Fibroblast of skin of left quadriceps (primary cell): ENCODE measurements around the gene SUCLG2.
"Not testable (repeated sequence)": the region's sequence is repeated elsewhere in the genome, so short reads cannot be mapped to it uniquely, and the experiment has no call there.

Experiments used
- DNase-seq, 2 experiments: peaks; one replicate each; pipeline ENCODE4 v3.0.0-alpha.2; 2013; ENCODE audit warnings: low read depth in 2 of 2

SUCLG2 gene

GRCh38 chr3:67561266-67561665 is 93.1 kb downstream of the SUCLG2 start:
- no peak for DNase-seq

- DNase-seq = no peak
Observed at GRCh38 chr3:67559029-67559605, 95.3 kb downstream of the SUCLG2 start.

- DNase-seq = peak; percentile 10 to 13
Observed at GRCh38 chr3:67558426-67558825, 96.0 kb downstream of the SUCLG2 start.

- no peak for DNase-seq
Observed at GRCh38 chr3:67557848-67558355, 96.5 kb downstream of the SUCLG2 start.

- DNase-seq = no peak
Observed at GRCh38 chr3:67551361-67552016, 102.9 kb downstream of the SUCLG2 start.

- DNase-seq = no peak
Observed at GRCh38 chr3:67550541-67550940, 103.9 kb downstream of the SUCLG2 start.

- not testable (repeated sequence) for DNase-seq
Observed at GRCh38 chr3:67542502-67543250, 111.7 kb downstream of the SUCLG2 start.

- DNase-seq = no peak
Observed at GRCh38 chr3:67540198-67540894, 114.1 kb downstream of the SUCLG2 start.

- not testable (repeated sequence) for DNase-seq
Observed at GRCh38 chr3:67537203-67537602, 117.2 kb downstream of the SUCLG2 start.

GRCh38 chr3:67535006-67535405 is 119.4 kb downstream of the SUCLG2 start:
- no peak for DNase-seq

- DNase-seq = no peak
Observed at GRCh38 chr3:67534594-67534993, 119.8 kb downstream of the SUCLG2 start.

- no peak for DNase-seq
Observed at GRCh38 chr3:67531181-67532101, 123.0 kb downstream of the SUCLG2 start.

- DNase-seq = no peak
Observed at GRCh38 chr3:67529915-67530314, 124.5 kb downstream of the SUCLG2 start.

GRCh38 chr3:67529337-67529736 is 125.1 kb downstream of the SUCLG2 start:
- no peak for DNase-seq

GRCh38 chr3:67526246-67526645 is 128.2 kb downstream of the SUCLG2 start:
- peak; percentile 92 to 93 for DNase-seq

- DNase-seq = no peak
Observed at GRCh38 chr3:67524046-67524445, 130.4 kb downstream of the SUCLG2 start.

- DNase-seq = no peak
Observed at GRCh38 chr3:67522081-67522480, 132.3 kb downstream of the SUCLG2 start.

GRCh38 chr3:67521053-67521646 is 133.3 kb downstream of the SUCLG2 start:
- no peak for DNase-seq

- DNase-seq = no peak
Observed at GRCh38 chr3:67518236-67518635, 136.2 kb downstream of the SUCLG2 start.

- no peak for DNase-seq
Observed at GRCh38 chr3:67517781-67518180, 136.6 kb downstream of the SUCLG2 start.

GRCh38 chr3:67516496-67516895 is 137.9 kb downstream of the SUCLG2 start:
- DNase-seq = no peak
